Hematopoietic multipotent progenitor cell treated with erythropoietin and hydrocortisone succinate and interleukin-3 and kit ligand, for 15 days (in vitro differentiated cells): ENCODE measurements around the gene GDNF.
"Not testable (repeated sequence)": the region's sequence is repeated elsewhere in the genome, so short reads cannot be mapped to it uniquely, and the experiment has no call there.

Experiments
- DNase-seq: peaks from one replicate; pipeline ENCODE4 v3.0.0-alpha.2; 2015; ENCODE audit warnings: low spot score

The GDNF gene

GRCh38 chr5:37816331-37816730, 23.5 kb downstream of the GDNF start:
- DNase-seq = no peak

- no peak for DNase-seq
Measured at GRCh38 chr5:37815913-37816312, 23.9 kb downstream of the GDNF start.

GRCh38 chr5:37814699-37815098, 25.1 kb downstream of the GDNF start:
- no peak for DNase-seq

- DNase-seq = no peak
Measured at GRCh38 chr5:37812365-37812764, 27.5 kb downstream of the GDNF start.

GRCh38 chr5:37811866-37812265, 28.0 kb downstream of the GDNF start:
- DNase-seq = no peak

- no peak for DNase-seq
Measured at GRCh38 chr5:37810311-37810710, 29.5 kb downstream of the GDNF start.

- DNase-seq = no peak
Measured at GRCh38 chr5:37808945-37809344, 30.9 kb downstream of the GDNF start.

- DNase-seq = no peak
Measured at GRCh38 chr5:37807621-37808301, 32.1 kb downstream of the GDNF start.

- no peak for DNase-seq
Measured at GRCh38 chr5:37807015-37807414, 32.8 kb downstream of the GDNF start.

GRCh38 chr5:37806476-37806875, 33.4 kb downstream of the GDNF start:
- no peak for DNase-seq

GRCh38 chr5:37806016-37806415, 33.8 kb downstream of the GDNF start:
- no peak for DNase-seq

- DNase-seq = no peak
Measured at GRCh38 chr5:37804401-37804800, 35.4 kb downstream of the GDNF start.

GRCh38 chr5:37803487-37803886, 36.4 kb downstream of the GDNF start:
- no peak for DNase-seq

GRCh38 chr5:37801521-37801920, 38.3 kb downstream of the GDNF start:
- no peak for DNase-seq

GRCh38 chr5:37799865-37800421, 39.9 kb downstream of the GDNF start:
- DNase-seq = no peak

- DNase-seq = not testable (repeated sequence)
Measured at GRCh38 chr5:37796435-37796834, 43.4 kb downstream of the GDNF start.

GRCh38 chr5:37795292-37795691, 44.5 kb downstream of the GDNF start:
- not testable (repeated sequence) for DNase-seq

GRCh38 chr5:37792975-37793631, 46.7 kb downstream of the GDNF start:
- DNase-seq = no peak

GRCh38 chr5:37791321-37791720, 48.5 kb downstream of the GDNF start:
- DNase-seq = no peak

GRCh38 chr5:37789991-37790390, 49.9 kb downstream of the GDNF start:
- no peak for DNase-seq

GRCh38 chr5:37787742-37788141, 52.1 kb downstream of the GDNF start:
- DNase-seq = no peak

GRCh38 chr5:37786862-37787519, 52.9 kb downstream of the GDNF start:
- DNase-seq = no peak

- DNase-seq = no peak
Measured at GRCh38 chr5:37786416-37786815, 53.4 kb downstream of the GDNF start.
